K562 (cell line): ENCODE results near the gene TMEM89. TPM values are rescaled to one million over a fixed set of nuclear protein-coding genes. Genes with fewer than 3 reads are reported as not detected.
A peak's percentile ranks its signal among the peaks of the same experiment; 100 is the strongest.

Experiments
- DEAF1 ChIP-seq: fragments of 450-650 bp; formaldehyde crosslinking; IDR thresholded peaks from 2 replicates; pipeline ENCODE4 v1.4.0; 2020; ENCODE audit warnings: mild to moderate bottlenecking, moderate library complexity
- HNRNPUL1 ChIP-seq: fragments of 200-400 bp; formaldehyde crosslinking; IDR thresholded peaks from 2 replicates; pipeline ENCODE4 v1.6.1; 2017; ENCODE audit warnings: low read length
- L3MBTL2 ChIP-seq: fragments of 450-650 bp; IDR thresholded peaks from 2 replicates; pipeline ENCODE4 v1.6.1; 2016; ENCODE audit warnings: mild to moderate bottlenecking, moderate library complexity
- MEIS2 ChIP-seq: fragments of 450-650 bp; IDR thresholded peaks from 2 replicates; pipeline ENCODE4 v1.6.1; 2014; ENCODE audit warnings: mild to moderate bottlenecking; ENCODE audit not compliant: partially characterized antibody
- SIN3B ChIP-seq: fragments of 450-650 bp; IDR thresholded peaks from 2 replicates; pipeline ENCODE4 v1.6.1; 2017; ENCODE audit warnings: low read depth, mild to moderate bottlenecking, moderate library complexity
- ZBED1 ChIP-seq: IDR thresholded peaks from 2 replicates; pipeline ENCODE4 v1.6.1; 2014
- ZNF764 ChIP-seq: fragments of 250-450 bp; sonication (Bioruptor Pico); IDR thresholded peaks from 2 replicates; pipeline ENCODE4 v1.4.0; 2020; ENCODE audit warnings: low read depth, mild to moderate bottlenecking, moderate library complexity
- polyA plus RNA-seq, 8 experiments: library from polyadenylated mRNA; depleted of rRNA in 4 of 8; stranded (reverse) in 5 of 8; unstranded in 3 of 8; fragments of >200 nt; fragmentation: Nextera tagmentation in 2 of 8; fragmentation: Illumina TruSeq in 1 of 8; extraction: Ambion mirVana in 2 of 8; extraction: Trizol in 1 of 8; gene quantifications; 2 replicates each; pipeline versions ENCODE4 v1.2.1 to v1.2.3, GENCODE V29; 2011 to 2014; ENCODE audit warnings: inconsistent platforms in 1 of 8, missing spikeins in 1 of 8
- total RNA-seq, 7 experiments: library from RNA; depleted of rRNA in 6 of 7; stranded (reverse); fragments of >200 nt in 6 of 7; fragmentation: Illumina TruSeq in 2 of 7; extraction: Trizol in 2 of 7; gene quantifications; 2 replicates each; pipeline versions ENCODE4 v1.2.1 to v1.2.3, GENCODE V29; 2011 to 2021; ENCODE audit warnings: low replicate concordance in 1 of 7
- TF ChIP-seq, protein P1 (sequence below): fragments of 450-650 bp; IDR thresholded peaks from 2 replicates; pipeline ENCODE4 v1.6.1; 2016; ENCODE audit warnings: low read depth
- TF ChIP-seq, protein P2 (sequence below): fragments of 450-650 bp; formaldehyde crosslinking; conservative IDR thresholded peaks from 2 replicates; pipeline ENCODE4 v1.4.0; 2022; ENCODE audit warnings: mild to moderate bottlenecking, missing genetic modification characterization
- TF ChIP-seq, protein P3 (sequence below): IDR thresholded peaks from 2 replicates; pipeline ENCODE4 v1.6.1; 2011; ENCODE audit warnings: borderline replicate concordance, low read depth, mild to moderate bottlenecking, moderate library complexity, low read length; ENCODE audit not compliant: insufficient read depth, poor library complexity, severe bottlenecking

TMEM89 gene
- total and polyA plus RNA-seq, 9 of the 15 experiments (the other 6 are each of a cell fraction or from before 2014, with no cell fraction given) = not detected

- TF ChIP-seq, protein P1, sequence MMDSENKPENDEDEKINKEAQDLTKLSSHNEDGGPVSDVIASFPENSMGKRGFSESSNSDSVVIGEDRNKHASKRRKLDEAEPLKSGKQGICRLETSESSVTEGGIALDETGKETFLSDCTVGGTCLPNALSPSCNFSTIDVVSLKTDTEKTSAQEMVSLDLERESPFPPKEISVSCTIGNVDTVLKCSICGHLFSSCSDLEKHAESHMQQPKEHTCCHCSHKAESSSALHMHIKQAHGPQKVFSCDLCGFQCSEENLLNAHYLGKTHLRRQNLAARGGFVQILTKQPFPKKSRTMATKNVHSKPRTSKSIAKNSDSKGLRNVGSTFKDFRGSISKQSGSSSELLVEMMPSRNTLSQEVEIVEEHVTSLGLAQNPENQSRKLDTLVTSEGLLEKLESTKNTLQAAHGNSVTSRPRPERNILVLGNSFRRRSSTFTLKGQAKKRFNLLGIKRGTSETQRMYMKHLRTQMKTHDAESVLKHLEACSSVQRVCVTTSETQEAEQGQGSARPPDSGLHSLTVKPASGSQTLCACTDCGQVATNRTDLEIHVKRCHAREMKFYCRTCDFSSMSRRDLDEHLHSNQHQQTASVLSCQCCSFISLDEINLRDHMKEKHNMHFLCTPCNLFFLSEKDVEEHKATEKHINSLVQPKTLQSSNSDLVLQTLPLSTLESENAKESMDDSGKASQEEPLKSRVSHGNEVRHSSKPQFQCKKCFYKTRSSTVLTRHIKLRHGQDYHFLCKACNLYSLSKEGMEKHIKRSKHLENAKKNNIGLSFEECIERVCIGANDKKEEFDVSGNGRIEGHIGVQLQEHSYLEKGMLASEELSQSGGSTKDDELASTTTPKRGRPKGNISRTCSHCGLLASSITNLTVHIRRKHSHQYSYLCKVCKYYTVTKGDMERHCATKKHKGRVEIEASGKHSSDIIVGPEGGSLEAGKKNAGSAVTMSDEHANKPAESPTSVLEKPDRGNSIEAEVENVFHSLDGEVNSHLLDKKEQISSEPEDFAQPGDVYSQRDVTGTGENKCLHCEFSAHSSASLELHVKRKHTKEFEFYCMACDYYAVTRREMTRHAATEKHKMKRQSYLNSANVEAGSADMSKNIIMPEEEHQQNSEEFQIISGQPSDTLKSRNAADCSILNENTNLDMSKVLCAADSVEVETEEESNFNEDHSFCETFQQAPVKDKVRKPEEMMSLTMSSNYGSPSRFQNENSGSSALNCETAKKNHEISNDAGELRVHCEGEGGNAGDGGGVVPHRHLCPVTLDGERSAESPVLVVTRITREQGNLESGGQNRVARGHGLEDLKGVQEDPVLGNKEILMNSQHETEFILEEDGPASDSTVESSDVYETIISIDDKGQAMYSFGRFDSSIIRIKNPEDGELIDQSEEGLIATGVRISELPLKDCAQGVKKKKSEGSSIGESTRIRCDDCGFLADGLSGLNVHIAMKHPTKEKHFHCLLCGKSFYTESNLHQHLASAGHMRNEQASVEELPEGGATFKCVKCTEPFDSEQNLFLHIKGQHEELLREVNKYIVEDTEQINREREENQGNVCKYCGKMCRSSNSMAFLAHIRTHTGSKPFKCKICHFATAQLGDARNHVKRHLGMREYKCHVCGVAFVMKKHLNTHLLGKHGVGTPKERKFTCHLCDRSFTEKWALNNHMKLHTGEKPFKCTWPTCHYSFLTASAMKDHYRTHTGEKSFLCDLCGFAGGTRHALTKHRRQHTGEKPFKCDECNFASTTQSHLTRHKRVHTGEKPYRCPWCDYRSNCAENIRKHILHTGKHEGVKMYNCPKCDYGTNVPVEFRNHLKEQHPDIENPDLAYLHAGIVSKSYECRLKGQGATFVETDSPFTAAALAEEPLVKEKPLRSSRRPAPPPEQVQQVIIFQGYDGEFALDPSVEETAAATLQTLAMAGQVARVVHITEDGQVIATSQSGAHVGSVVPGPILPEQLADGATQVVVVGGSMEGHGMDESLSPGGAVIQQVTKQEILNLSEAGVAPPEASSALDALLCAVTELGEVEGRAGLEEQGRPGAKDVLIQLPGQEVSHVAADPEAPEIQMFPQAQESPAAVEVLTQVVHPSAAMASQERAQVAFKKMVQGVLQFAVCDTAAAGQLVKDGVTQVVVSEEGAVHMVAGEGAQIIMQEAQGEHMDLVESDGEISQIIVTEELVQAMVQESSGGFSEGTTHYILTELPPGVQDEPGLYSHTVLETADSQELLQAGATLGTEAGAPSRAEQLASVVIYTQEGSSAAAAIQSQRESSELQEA = no peak
- no peak for TF ChIP-seq HNRNPUL1
- TF ChIP-seq, protein P2, sequence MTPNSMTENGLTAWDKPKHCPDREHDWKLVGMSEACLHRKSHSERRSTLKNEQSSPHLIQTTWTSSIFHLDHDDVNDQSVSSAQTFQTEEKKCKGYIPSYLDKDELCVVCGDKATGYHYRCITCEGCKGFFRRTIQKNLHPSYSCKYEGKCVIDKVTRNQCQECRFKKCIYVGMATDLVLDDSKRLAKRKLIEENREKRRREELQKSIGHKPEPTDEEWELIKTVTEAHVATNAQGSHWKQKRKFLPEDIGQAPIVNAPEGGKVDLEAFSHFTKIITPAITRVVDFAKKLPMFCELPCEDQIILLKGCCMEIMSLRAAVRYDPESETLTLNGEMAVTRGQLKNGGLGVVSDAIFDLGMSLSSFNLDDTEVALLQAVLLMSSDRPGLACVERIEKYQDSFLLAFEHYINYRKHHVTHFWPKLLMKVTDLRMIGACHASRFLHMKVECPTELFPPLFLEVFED (CRISPR knock-in tag) = 0 out of 2 replicates have a peak, but pooled peaks have one; percentile 30
- TF ChIP-seq SIN3B = peak; percentile 91
- peak; percentile 84 for TF ChIP-seq MEIS2
- TF ChIP-seq DEAF1 = no peak
- TF ChIP-seq ZBED1 = no peak
- 0 out of 2 replicates have a peak, but pooled peaks have one; percentile 41 for TF ChIP-seq ZNF764 (CRISPR knock-in tag)
- TF ChIP-seq, protein P3, sequence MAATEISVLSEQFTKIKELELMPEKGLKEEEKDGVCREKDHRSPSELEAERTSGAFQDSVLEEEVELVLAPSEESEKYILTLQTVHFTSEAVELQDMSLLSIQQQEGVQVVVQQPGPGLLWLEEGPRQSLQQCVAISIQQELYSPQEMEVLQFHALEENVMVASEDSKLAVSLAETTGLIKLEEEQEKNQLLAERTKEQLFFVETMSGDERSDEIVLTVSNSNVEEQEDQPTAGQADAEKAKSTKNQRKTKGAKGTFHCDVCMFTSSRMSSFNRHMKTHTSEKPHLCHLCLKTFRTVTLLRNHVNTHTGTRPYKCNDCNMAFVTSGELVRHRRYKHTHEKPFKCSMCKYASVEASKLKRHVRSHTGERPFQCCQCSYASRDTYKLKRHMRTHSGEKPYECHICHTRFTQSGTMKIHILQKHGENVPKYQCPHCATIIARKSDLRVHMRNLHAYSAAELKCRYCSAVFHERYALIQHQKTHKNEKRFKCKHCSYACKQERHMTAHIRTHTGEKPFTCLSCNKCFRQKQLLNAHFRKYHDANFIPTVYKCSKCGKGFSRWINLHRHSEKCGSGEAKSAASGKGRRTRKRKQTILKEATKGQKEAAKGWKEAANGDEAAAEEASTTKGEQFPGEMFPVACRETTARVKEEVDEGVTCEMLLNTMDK = peak; percentile 99
- TF ChIP-seq L3MBTL2 = 0 out of 2 replicates have a peak, but pooled peaks have one; percentile 16
Measured at GRCh38 chr3:48609088-48610005, 12.2 kb downstream of the TMEM89 start, which contains the start of gene UQCRC1 (continued).
